ENCODE measurements around the gene ERBB2. TPM values are rescaled to one million over a fixed set of nuclear protein-coding genes. Genes with fewer than 3 reads are reported as not detected.

Gene ERBB2
- total and polyA plus RNA-seq, 2 of the 8 experiments (the other 6 are each of a cell fraction or from before 2014, with no cell fraction given), result 183 to 394 TPM

GRCh38 chr17:39740357-39741111 is 40.7 kb downstream of the ERBB2 start:
- peak overlapping the region; percentile 97 for H3K4ac ChIP-seq (replicated peaks; ENCODE audit: insufficient read length, low read depth, low read length)
- WGBS, 2 experiments (ENCODE audit: extremely low coverage in 1 of 2, insufficient coverage in 1 of 2, insufficient read length in 1 of 2, insufficient replicate concordance in 2 of 2, low coverage in 1 of 2, low lambda C conversion rate in 2 of 2, missing lambda C conversion rate in 1 of 2), result 20% methylated on average over 12 of the region's 16 CpGs; no CpG with 5 or more reads in 1 of the 2 experiments
- H2AFZ ChIP-seq (ENCODE audit: low read length), result no peak overlapping the region
- H4K20me1 ChIP-seq (replicated peaks in 1 of 2; ENCODE audit: control insufficient read depth in 1 of 2, insufficient read depth in 2 of 2, low read length in 2 of 2), result no peaks in the 10 kb centered on the region
- peaks cover 0 to 16% of the 10 kb centered on the region in 2 experiments; a peak in 2 of 4 replicates for H3K79me2 ChIP-seq (ENCODE audit: control insufficient read depth in 1 of 2, insufficient read depth in 2 of 2, low read length in 2 of 2)
- H4K8ac ChIP-seq (ENCODE audit: extremely low read depth, insufficient read depth, low read length), result peak overlapping the region; percentile 88
- DNase-seq (ENCODE audit: low read depth in 1 of 2, low spot score in 2 of 2) (peak; percentile 79 to 92), FAIRE-seq (no peak)
- no peak overlapping the region for H3K14ac ChIP-seq (ENCODE audit: insufficient read length)
- H3K9me3 ChIP-seq (ENCODE audit: insufficient read depth in 2 of 2, low read depth in 1 of 2, low read length in 1 of 2), result no peaks in the 10 kb centered on the region
- peak overlapping the region; percentile 83 to 96 for H3K4me2 ChIP-seq (ENCODE audit: insufficient read depth in 1 of 2, low read depth in 2 of 2, low read length in 2 of 2)
- peaks cover 5 to 31% (median 23%) of the 10 kb centered on the region in 4 experiments for H3K4me1 ChIP-seq (replicated peaks in 1 of 4; ENCODE audit: control insufficient read depth in 3 of 4, insufficient read depth in 4 of 4, low read length in 3 of 4)
- H3K27me3 ChIP-seq (replicated peaks in 1 of 4; ENCODE audit: control insufficient read depth in 3 of 4, extremely low read depth in 1 of 4, insufficient read depth in 3 of 4, low read length in 3 of 4), result no peaks in the 10 kb centered on the region
- H3K18ac ChIP-seq (ENCODE audit: extremely low read depth, low read length), result peak overlapping the region; percentile 89
- H3K9ac ChIP-seq (replicated peaks in 1 of 4; ENCODE audit: extremely low read depth in 1 of 4, low read depth in 3 of 4, low read length in 3 of 4), result peak overlapping the region in 3 of 4 experiments; percentile 45 to 58 (median 50); a peak in 6 of 7 replicates
- peak overlapping the region; percentile 79 for H4K5ac ChIP-seq (ENCODE audit: insufficient read length, low read depth, low read length)
- H3K27ac ChIP-seq (ENCODE audit: low read depth, low read length), result peak overlapping the region; percentile 89
- peak overlapping the region; percentile 80; the same call in 1 of the 2 replicates for H2AK5ac ChIP-seq (ENCODE audit: low read depth, low read length)
- H3K23me2 ChIP-seq (ENCODE audit: low read depth, low read length), result peaks cover 23% of the 10 kb centered on the region
- H3K79me1 ChIP-seq (ENCODE audit: low read depth, low read length), result peaks cover 9% of the 10 kb centered on the region
- H3K56ac ChIP-seq (replicated peaks; ENCODE audit: insufficient read length, low read depth, low read length), result peak overlapping the region; percentile 59
- POLR2A ChIA-PET (ENCODE audit: partially characterized antibody), result interaction anchor here (0.5 to 2.3 kb wide), 6 partner anchors 11 to 109 kb away, joined by 3 to 43 read pairs (median 10); partner anchors contain the start of genes MIEN1 and PGAP3
- H3K4me3 ChIP-seq (ENCODE audit: extremely low read depth in 1 of 4, insufficient read depth in 2 of 4, low read depth in 3 of 4, low read length in 4 of 4), result peak overlapping the region; percentile 44 to 86 (median 69)
- peak overlapping the region; percentile 95 for H2BK120ac ChIP-seq (replicated peaks; ENCODE audit: low read depth, low read length)
- peak overlapping the region; percentile 98 for H2BK12ac ChIP-seq (ENCODE audit: low read depth, low read length)
- H4K91ac ChIP-seq (replicated peaks; ENCODE audit: insufficient read length, low read length), result peak overlapping the region; percentile 98
- H3K36me3 ChIP-seq (ENCODE audit: control insufficient read depth in 2 of 4, insufficient read depth in 4 of 4, low read length in 3 of 4), result peaks cover 4 to 28% (median 24%) of the 10 kb centered on the region in 4 experiments; a peak in 6 of 8 replicates
- peak overlapping the region; percentile 81 for H2BK15ac ChIP-seq (ENCODE audit: low read length)
- H2BK20ac ChIP-seq (ENCODE audit: low read length), result peak overlapping the region; percentile 93
- H2BK5ac ChIP-seq (ENCODE audit: low read depth, low read length), result peak overlapping the region; percentile 99
- CTCF ChIA-PET (ENCODE audit: partially characterized antibody), result interaction anchor here (0.7 to 2.3 kb wide), 2 partner anchors 10 to 273 kb away, joined by 3 to 23 read pairs; partner anchors contain the start of gene MIEN1
- no peak overlapping the region for H3K23ac ChIP-seq (ENCODE audit: insufficient read length)
- TF ChIP-seq POLR2AphosphoS5 (IDR thresholded peaks at IDR 0.05; ENCODE audit: low read depth, low read length) (peak; percentile 77), KDM4A (IDR thresholded peaks at IDR 0.05; ENCODE audit: low read depth, low read length, severe bottlenecking) (no peak), TCF12 (IDR thresholded peaks at IDR 0.05; ENCODE audit: low read depth, low read length) (0 out of 2 replicates have a peak, but pooled peaks have one; percentile 9), GABPA (IDR thresholded peaks at IDR 0.05; ENCODE audit: borderline replicate concordance, insufficient read depth, low read length) (no peak), MAX (IDR thresholded peaks at IDR 0.05) (0 out of 2 replicates have a peak, but pooled peaks have one; percentile 64), ZNF274 (IDR thresholded peaks at IDR 0.05; ENCODE audit: borderline replicate concordance, extremely low read depth, low read length) (no peak), SIX5 (IDR thresholded peaks at IDR 0.05; ENCODE audit: low read depth, low read length) (no peak), KDM1A (IDR thresholded peaks at IDR 0.05; ENCODE audit: borderline replicate concordance, low read length) (no peak)
